HepG2 (cell line): Measurements from ENCODE around the gene MEG3.
A peak's percentile ranks its signal among the peaks of the same experiment; 100 is the strongest.

ENCODE experiments used
- CTCF ChIP-seq: sonication (generic); formaldehyde crosslinking; IDR thresholded peaks from 2 replicates; pipeline ENCODE4 v1.5.0; 2020; ENCODE audit warnings: mild to moderate bottlenecking, missing genetic modification reagents, moderate library complexity
- NFYB ChIP-seq: sonication (generic); formaldehyde crosslinking; IDR thresholded peaks from 2 replicates; pipeline ENCODE4 v1.4.0; 2020; ENCODE audit warnings: missing genetic modification reagents
- SIX1 ChIP-seq: sonication (generic); formaldehyde crosslinking; IDR thresholded peaks from 2 replicates; pipeline ENCODE4 v1.4.0; 2020; ENCODE audit warnings: missing genetic modification reagents, borderline replicate concordance
- SP1 ChIP-seq, 2 experiments: fragments of 450-650 bp in 1 of 2; sonication (generic) in 1 of 2; formaldehyde crosslinking in 1 of 2; IDR thresholded peaks; 2 replicates each; pipeline versions ENCODE4 v1.4.0 to v1.6.1; 2016 to 2020; ENCODE audit warnings: missing genetic modification reagents in 1 of 2
- TP53 ChIP-seq: sonication (generic); formaldehyde crosslinking; conservative IDR thresholded peaks from 2 replicates; pipeline ENCODE4 v1.4.0; 2020; ENCODE audit warnings: missing genetic modification reagents
- ZNF7 ChIP-seq: IDR thresholded peaks from 2 replicates; pipeline ENCODE4 v1.6.1; 2016; ENCODE audit warnings: missing biosample characterization, missing genetic modification reagents

- TF ChIP-seq SIX1 (CRISPR knock-in tag), result no peak
- peak; percentile 97 for TF ChIP-seq CTCF (CRISPR knock-in tag)
- no peak for TF ChIP-seq SP1 (IDR thresholded peaks at IDR 0.05)
- TF ChIP-seq SP1 (CRISPR knock-in tag; IDR thresholded peaks at IDR 0.05), result no peak
- TF ChIP-seq ZNF7 (CRISPR knock-in tag), result no peak
- no peak for TF ChIP-seq NFYB (CRISPR knock-in tag)
- TF ChIP-seq TP53 (CRISPR knock-in tag), result no peak
Observed at GRCh38 chr14:100900837-100901390, 75.0 kb downstream of the MEG3 start.
